Thoracic aorta (tissue), 2 donors: ENCODE measurements around the gene RNF144A. TPM values are rescaled to one million over a fixed set of nuclear protein-coding genes. Genes with fewer than 3 reads are reported as not detected.

Experiments used
- total RNA-seq, 2 donors: library from RNA; depleted of rRNA; stranded (reverse); fragments of >200 nt; gene quantifications; one replicate each; pipeline versions ENCODE4 v1.1.0 to v1.2.3, GENCODE V29; 2016

RNF144A gene
- total RNA-seq, 2 donors from 2014 or later: 3.4 to 6.2 TPM

Other genes starting within 250 kb of the RNF144A start
- gene CMPK2, start 51.5 kb upstream of the RNF144A start, total RNA-seq: 10 to 100 TPM in 1 of 2 donors, 1 to 10 TPM in 1; 5.3 to 31.1 TPM
- gene RSAD2, start 39.6 kb upstream of the RNF144A start, total RNA-seq: 10 to 100 TPM; 11.3 to 11.8 TPM